HG03135 (cell line): ENCODE measurements around the gene HOXC9.

Experiments
- ATAC-seq: cut with Tn5 transposase; IDR thresholded peaks from one replicate; pipeline ENCODE4 v1.9.1; 2021; ENCODE audit warnings: mild to moderate bottlenecking, moderate library complexity; ENCODE audit not compliant: unreplicated experiment

HOXC9 gene

GRCh38 chr12:53998900-53999236 lies 1.1 kb upstream of the HOXC9 start:
- no peak for ATAC-seq

GRCh38 chr12:53999559-54000115 lies 324 bp upstream of the HOXC9 start:
- no peak for ATAC-seq

GRCh38 chr12:54001283-54002187 lies 1.6 kb downstream of the HOXC9 start:
- ATAC-seq: no peak

GRCh38 chr12:54002278-54002914 lies 2.4 kb downstream of the HOXC9 start:
- ATAC-seq: no peak

- ATAC-seq: no peak
Observed at GRCh38 chr12:54002915-54003389, 3.0 kb downstream of the HOXC9 start.

- no peak for ATAC-seq
Observed at GRCh38 chr12:54003625-54004024, 3.7 kb downstream of the HOXC9 start.

- no peak for ATAC-seq
Observed at GRCh38 chr12:54004063-54004840, 4.3 kb downstream of the HOXC9 start.

GRCh38 chr12:54004841-54005530 lies 5.0 kb downstream of the HOXC9 start:
- no peak for ATAC-seq

GRCh38 chr12:54005531-54005852 lies 5.5 kb downstream of the HOXC9 start:
- ATAC-seq: no peak

GRCh38 chr12:54005853-54006558 lies 6.0 kb downstream of the HOXC9 start:
- no peak for ATAC-seq

GRCh38 chr12:54006559-54007220 lies 6.7 kb downstream of the HOXC9 start:
- no peak for ATAC-seq

- no peak for ATAC-seq
Observed at GRCh38 chr12:54007538-54008259, 7.7 kb downstream of the HOXC9 start.

- no peak for ATAC-seq
Observed at GRCh38 chr12:54008260-54008552, 8.2 kb downstream of the HOXC9 start.

- ATAC-seq: no peak
Observed at GRCh38 chr12:54009171-54010052, 9.5 kb downstream of the HOXC9 start.

- ATAC-seq: no peak
Observed at GRCh38 chr12:54010053-54010971, 10.4 kb downstream of the HOXC9 start.

- ATAC-seq: no peak
Observed at GRCh38 chr12:54010972-54011664, 11.2 kb downstream of the HOXC9 start.
